Measurements from ENCODE around the gene EIF3I. TPM values are rescaled to one million over a fixed set of nuclear protein-coding genes. Genes with fewer than 3 reads are reported as not detected.

EIF3I gene
- total RNA-seq, 1 donor from 2014 or later: 143 TPM

GRCh38 chr1:32263744-32264143, 41.5 kb downstream of the EIF3I start:
- no peak overlapping the region for H3K4me3 Mint-ChIP-seq (ENCODE audit: low read depth)

GRCh38 chr1:32265846-32266245, 43.6 kb downstream of the EIF3I start:
- Mint-ChIP-seq H3K9me3 (ENCODE audit: low read depth) (no peaks in the 10 kb centered on the region), H3K27me3 (no peaks in the 10 kb centered on the region), H3K27ac (no peak overlapping the region), H3K36me3 (ENCODE audit: insufficient read depth) (no peaks in the 10 kb centered on the region), H3K4me3 (ENCODE audit: low read depth) (no peak overlapping the region), H3K4me1 (ENCODE audit: low read depth) (no peaks in the 10 kb centered on the region)
- TF ChIP-seq CTCF (IDR thresholded peaks at IDR 0.05; ENCODE audit: unreplicated experiment): no peak
- no peak for DNase-seq (ENCODE audit: low spot score, unreplicated experiment)

More at GRCh38 chr1:32263744-32264143, 41.5 kb downstream of the EIF3I start:
- H3K4me1 Mint-ChIP-seq (ENCODE audit: low read depth): no peaks in the 10 kb centered on the region
- H3K36me3 Mint-ChIP-seq (ENCODE audit: insufficient read depth): no peaks in the 10 kb centered on the region
- no peak overlapping the region for H3K27ac Mint-ChIP-seq
- no peaks in the 10 kb centered on the region for H3K9me3 Mint-ChIP-seq (ENCODE audit: low read depth)
- DNase-seq (ENCODE audit: low spot score, unreplicated experiment): no peak
- no peaks in the 10 kb centered on the region for H3K27me3 Mint-ChIP-seq
- no peak for TF ChIP-seq CTCF (IDR thresholded peaks at IDR 0.05; ENCODE audit: unreplicated experiment)

GRCh38 chr1:32266921-32267591, 44.8 kb downstream of the EIF3I start:
- Mint-ChIP-seq H3K36me3 (ENCODE audit: insufficient read depth) (no peaks in the 10 kb centered on the region), H3K27me3 (peaks cover 2% of the 10 kb centered on the region), H3K4me1 (ENCODE audit: low read depth) (no peaks in the 10 kb centered on the region), H3K27ac (no peak overlapping the region), H3K4me3 (ENCODE audit: low read depth) (no peak overlapping the region), H3K9me3 (ENCODE audit: low read depth) (no peaks in the 10 kb centered on the region)
- no peak for DNase-seq (ENCODE audit: low spot score, unreplicated experiment)
- no peak for TF ChIP-seq CTCF (IDR thresholded peaks at IDR 0.05; ENCODE audit: unreplicated experiment)

GRCh38 chr1:32269744-32270143, 47.5 kb downstream of the EIF3I start:
- peaks cover 9% of the 10 kb centered on the region for H3K4me1 Mint-ChIP-seq (ENCODE audit: low read depth)
- no peak for TF ChIP-seq CTCF (IDR thresholded peaks at IDR 0.05; ENCODE audit: unreplicated experiment)
- no peak for DNase-seq (ENCODE audit: low spot score, unreplicated experiment)
- no peaks in the 10 kb centered on the region for H3K9me3 Mint-ChIP-seq (ENCODE audit: low read depth)
- no peak overlapping the region for H3K27ac Mint-ChIP-seq
- H3K4me3 Mint-ChIP-seq (ENCODE audit: low read depth): no peak overlapping the region
- H3K36me3 Mint-ChIP-seq (ENCODE audit: insufficient read depth): no peaks in the 10 kb centered on the region
- peaks cover 3% of the 10 kb centered on the region for H3K27me3 Mint-ChIP-seq

GRCh38 chr1:32272557-32273390, 50.6 kb downstream of the EIF3I start:
- Mint-ChIP-seq H3K36me3 (ENCODE audit: insufficient read depth) (no peaks in the 10 kb centered on the region), H3K27me3 (peaks cover 9% of the 10 kb centered on the region), H3K27ac (no peak overlapping the region), H3K4me3 (ENCODE audit: low read depth) (no peak overlapping the region), H3K4me1 (ENCODE audit: low read depth) (peaks cover 9% of the 10 kb centered on the region), H3K9me3 (ENCODE audit: low read depth) (no peaks in the 10 kb centered on the region)
- no peak for TF ChIP-seq CTCF (IDR thresholded peaks at IDR 0.05; ENCODE audit: unreplicated experiment)
- DNase-seq (ENCODE audit: low spot score, unreplicated experiment): no peak
